Right renal pelvis (tissue), 4 donors: Measurements from ENCODE around the gene ZNF611. TPM values are rescaled to one million over a fixed set of nuclear protein-coding genes. Genes with fewer than 3 reads are reported as not detected.
"Not testable (repeated sequence)": the region's sequence is repeated elsewhere in the genome, so short reads cannot be mapped to it uniquely, and the experiment has no call there.

Source experiments
- DNase-seq, 4 donors: peaks; one replicate each; pipeline ENCODE4 v3.0.0-alpha.2; 2013; ENCODE audit warnings: low read depth in 4 of 4, low spot score in 3 of 4, missing footprints in 1 of 4
- polyA plus RNA-seq, 4 donors: library from polyadenylated mRNA; unstranded; fragments of 120-200 nt; gene quantifications; one replicate each; pipeline ENCODE4 v1.2.1, GENCODE V29; 2013; ENCODE audit not compliant: insufficient read length in 4 of 4

The ZNF611 gene
- polyA plus RNA-seq, 4 donors = 13.6 to 19.8 (median 17.2) TPM

DNA sequence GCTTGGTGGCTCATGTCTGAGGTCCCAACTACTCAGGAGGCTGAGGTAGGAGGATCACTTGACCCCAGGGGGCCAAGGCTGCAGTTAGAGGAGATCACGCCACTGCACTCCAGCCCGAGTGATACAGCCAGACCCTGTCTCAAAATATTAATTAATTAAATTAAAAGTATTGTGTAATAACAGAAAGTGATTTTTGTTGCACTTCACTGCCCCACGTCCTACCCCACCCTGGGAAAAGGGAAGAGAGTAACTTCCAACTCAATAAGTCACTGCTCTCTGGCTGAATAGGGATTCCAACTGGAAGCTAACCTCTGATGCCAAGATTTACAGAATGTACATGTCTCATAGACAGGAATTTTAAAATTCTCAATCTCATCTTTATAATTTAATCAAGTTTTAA lies 47.2 kb downstream of the ZNF611 start:
- no peak for DNase-seq

DNA sequence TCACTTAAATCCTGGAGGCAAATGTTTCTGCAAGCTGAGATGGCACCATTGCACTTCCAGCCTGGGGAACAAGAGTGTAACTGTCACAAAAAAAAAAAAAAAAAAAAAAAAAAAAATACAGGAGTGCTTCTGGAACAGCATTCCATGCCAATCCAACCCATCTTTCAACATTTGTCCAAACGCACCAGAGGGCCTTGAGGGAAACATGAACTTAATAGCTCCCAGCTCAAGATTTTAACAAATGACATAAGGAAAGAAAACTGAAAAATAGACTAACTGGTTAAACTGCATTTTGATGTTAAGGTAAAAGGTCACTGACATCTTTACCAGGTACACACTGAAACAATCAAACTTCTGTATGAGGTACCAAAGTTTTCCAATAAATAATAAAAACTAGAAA lies 49.0 kb downstream of the ZNF611 start:
- no peak for DNase-seq

DNA sequence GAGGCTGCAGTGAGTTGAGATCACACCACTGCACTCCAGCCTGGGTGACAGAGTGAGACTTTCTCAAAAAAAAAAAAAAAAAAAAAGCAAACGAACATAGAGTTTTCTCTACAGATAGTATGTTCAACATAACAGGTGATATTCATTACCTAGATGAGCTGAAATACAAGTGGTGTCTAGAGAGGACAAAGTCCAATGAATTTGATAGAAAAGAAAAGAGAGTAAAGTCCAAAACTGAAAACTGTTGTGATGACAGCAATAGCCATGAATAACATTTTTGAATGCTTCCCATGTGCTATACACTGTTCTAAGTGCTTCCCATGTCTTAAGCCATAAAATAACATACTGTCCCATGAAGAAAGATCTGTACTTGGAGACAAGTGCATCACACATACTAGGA lies 53.6 kb downstream of the ZNF611 start:
- DNase-seq = not testable (repeated sequence)

DNA sequence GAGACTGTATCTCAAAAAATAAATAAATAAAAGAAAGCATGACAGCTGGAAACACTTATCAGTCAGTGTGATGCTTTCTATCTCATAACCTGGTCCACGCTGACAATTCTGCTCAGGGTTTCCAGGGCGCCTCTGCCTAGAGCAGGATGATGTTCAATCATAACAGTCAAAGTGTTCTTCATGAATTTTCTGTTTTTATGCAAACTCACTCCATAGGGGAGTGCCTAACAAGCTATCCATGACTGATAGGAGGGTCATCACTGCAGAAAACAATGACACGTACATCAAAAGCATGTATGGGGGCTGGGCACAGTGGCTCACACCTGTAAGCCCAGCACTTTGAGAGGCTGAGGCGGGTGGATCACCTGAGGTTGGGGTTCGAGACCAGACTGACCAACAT lies 55.2 kb downstream of the ZNF611 start:
- DNase-seq = no peak

DNA sequence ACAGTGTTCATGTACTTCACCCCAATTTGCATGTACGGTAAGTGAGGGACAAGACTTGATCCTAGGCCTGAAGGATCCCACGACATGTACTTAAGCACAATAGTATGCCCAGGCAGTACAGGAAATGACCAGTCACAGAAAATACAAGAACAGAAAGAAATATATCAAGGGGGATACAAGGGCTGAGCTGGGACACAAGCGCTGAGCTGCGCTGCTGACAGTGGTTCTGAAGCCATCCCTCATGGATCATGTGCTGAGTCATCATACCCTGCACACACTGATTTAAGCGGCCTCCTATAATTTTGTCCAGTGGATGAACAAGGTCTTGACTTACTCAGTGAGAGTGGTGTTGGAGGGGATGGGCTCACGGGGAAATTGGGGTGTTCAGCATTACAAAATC lies 59.6 kb downstream of the ZNF611 start:
- DNase-seq = not testable (repeated sequence)

DNA sequence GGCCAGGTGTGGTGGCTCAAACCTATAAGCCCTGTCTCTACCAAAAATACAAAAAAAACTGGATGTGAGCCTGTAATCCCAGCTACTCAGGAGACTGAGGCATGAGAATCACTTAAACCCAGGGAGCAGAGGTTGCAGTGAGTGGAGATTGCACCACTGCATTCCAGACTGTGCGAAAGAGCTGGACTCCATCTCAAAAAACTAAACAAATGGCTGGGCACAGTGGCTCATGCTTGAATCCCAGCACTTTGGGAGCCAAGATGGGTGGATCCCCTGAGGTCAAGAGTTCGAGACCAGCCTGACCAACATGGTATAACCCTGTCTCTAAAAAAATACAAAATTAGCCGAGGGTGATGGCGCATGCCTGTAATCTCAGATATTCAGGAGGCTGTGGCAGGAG lies 61.8 kb downstream of the ZNF611 start:
- DNase-seq = no peak

DNA sequence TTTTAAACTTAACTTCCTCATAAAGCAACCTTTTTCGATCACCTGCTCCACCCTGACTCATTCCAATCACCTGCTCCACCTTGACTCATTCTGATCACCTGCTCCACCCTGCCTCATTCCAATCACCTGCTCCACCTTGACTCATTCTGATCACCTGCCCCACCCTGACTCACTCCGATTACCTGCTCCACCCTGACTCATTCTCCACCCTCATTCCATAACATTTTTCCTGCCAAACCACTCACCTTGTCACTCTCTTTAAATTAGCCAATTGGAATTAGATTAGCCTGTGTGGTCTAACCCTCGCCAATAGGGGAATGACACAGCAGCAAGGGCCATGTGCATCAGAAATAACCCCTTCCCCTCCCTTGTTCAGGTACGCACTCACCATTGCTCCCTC lies 64.8 kb downstream of the ZNF611 start:
- no peak for DNase-seq

DNA sequence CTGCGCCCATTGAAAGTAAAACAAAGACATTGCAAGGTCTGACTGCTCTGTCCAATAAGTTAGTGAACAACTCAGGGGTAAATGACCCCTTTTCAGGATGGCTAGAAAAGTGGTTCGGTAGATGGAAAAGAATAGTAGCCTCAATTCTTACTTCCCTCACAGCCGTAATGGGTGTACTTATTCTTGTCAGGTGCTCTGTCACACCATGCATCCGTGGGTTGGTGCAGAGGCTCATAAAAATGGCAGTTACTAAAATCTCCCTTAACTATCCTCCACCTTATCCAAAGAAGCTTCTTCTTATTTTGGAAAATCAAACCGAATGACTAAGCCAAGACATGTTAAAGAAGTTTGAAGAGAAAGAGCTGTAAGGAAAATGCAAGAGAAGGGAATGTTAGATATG lies 65.3 kb downstream of the ZNF611 start:
- no peak for DNase-seq

DNA sequence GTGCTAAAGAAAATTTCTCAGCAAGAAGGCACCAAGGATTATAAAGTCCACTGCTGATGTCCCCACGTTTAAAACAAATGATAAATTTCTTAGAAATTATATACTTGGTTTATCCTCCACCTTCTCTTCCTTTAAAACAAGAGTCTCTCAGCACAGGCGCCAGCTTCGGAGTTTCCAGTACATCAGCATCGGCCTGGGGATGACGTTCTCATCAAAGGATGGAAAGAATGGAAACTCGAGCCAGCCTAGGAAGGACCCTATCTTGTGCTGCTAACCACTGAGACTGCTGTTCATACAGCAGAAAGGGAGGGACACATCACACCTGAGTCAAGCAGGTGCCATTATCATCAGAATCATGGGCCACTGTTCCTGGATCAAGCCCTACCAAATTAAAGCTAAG lies 66.9 kb downstream of the ZNF611 start:
- DNase-seq = no peak

DNA sequence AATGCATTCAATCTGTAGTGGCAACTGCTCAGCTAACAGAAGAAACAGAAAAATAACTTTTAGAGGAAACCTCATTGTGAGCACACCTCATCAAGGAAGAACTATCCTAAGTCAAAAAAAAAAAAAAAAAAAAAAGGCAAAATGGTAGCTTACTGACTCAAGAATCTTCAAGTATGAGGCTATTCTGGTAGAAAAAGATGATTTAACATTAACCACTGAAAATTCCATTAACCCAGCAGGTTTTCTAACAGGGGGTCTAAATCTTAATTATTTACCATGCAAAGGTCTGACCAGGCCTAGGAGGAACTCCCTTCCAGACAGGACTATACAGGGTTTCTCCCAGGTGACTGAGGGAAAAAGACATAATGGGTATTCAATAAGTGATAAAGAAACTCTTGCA lies 68.3 kb downstream of the ZNF611 start:
- DNase-seq = no peak

DNA sequence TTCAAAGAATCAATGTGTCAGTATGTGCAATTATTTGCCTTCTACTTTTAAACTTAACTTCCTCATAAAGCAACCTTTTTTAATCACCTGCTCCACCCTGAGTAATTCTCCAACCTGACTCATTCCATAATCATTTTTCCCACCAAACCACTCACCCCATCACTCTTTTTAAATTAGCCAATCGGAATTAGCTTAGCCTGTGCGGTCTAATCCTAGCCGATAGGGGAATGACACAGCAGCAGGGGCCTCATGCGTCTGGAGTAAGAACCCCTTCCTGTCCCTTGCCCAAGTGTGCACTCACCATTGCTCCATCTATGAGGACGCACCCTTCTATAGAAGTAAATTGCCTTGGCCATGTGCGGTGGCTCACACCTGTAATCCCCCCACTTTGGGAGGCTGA lies 69.3 kb downstream of the ZNF611 start:
- no peak for DNase-seq

DNA sequence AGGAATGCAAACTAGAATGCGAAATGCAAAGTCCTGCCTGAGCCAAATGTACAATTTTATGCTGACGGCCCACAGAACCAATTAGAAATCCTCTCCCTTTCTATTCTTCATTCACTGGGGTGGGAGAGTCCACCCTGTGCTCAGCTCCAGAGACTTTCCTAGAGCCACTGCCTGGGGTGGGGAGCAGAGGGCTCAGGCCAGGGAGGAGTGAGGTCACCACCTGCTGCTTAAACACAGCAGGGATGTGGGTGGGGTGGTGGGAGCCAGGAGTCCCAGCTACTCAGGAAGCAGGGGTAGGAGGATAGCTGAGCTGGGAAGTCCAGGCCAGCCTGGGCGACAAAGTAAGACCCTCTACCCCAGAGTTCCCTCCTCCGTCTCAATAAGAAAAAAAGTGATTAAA lies 69.8 kb downstream of the ZNF611 start:
- DNase-seq = no peak

DNA sequence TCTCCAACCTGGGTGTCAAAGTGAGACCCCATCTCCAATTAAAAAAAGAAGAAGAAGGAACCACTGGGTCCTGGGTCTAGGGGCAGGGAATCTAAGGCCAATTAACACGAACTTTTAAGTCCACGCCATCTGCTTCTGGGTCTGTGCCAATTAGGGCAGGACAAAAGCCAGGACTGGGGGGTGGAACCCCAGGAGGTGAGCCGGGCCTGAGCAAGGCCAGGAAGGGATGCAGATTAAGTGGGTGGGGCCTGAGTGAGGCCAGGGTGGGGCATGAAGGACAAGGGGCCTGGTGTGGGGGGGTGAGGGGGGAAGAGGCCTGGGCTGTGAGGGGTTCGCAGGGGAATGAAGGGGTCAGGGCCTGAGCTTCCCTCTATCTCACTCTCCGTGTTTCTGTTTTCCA lies 70.4 kb downstream of the ZNF611 start:
- no peak for DNase-seq

DNA sequence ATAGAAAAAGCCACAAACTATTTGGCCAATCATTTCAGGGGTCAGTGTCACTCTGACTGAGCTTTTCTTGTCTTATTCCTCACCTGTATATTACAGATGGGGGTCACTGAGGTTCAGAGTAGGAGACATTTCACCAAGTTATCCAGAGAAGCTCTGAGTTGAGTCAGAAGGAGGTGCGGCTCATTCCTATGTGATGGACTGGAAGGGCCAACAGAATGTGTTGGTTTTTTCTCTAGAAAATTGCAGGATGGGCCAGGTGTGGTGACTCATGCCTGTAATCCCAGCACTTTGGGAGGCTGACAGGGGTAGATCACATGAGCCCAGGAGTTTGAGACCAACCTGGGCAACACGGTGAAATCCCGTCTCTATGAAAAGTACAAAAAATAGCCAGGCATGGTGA lies 72.2 kb downstream of the ZNF611 start:
- DNase-seq = no peak

DNA sequence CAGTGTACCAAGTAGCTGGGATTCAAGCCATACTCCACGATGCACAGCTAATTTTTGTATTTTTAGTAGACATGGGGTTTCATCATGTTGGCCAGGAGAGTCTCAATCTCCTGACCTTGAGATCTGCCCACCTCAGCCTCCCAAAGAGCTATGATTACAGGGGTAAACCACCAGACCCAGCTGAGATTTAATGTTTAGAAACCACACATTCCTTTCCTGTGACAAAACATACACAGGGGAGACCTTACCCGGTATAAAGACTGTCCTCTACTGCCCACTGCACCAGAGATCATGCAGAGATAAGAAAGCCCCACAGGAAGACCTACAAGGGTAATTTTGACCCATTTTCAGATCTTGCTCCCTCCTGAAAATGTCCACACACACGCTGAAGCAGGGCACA lies 73.9 kb downstream of the ZNF611 start:
- no peak for DNase-seq

DNA sequence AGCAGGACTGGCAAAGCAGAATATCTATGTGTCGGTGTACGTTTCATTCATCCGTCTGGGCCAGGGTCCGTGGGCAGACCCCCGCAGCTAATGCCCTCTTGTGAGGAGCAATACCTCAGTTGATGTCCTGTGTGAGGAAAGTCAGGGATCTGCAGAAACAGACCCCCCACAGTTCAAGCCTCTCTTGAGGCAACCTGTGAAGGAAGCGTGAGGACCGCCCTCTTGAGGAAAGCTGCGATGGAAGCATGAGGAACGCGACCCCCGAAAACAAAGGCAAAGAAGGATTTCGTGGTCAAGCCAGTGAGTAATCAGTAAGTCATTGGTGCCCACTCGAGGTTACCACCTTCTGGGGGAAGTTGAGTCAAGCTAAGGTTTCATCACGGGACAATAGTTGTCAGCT lies 75.8 kb downstream of the ZNF611 start:
- DNase-seq = no peak

DNA sequence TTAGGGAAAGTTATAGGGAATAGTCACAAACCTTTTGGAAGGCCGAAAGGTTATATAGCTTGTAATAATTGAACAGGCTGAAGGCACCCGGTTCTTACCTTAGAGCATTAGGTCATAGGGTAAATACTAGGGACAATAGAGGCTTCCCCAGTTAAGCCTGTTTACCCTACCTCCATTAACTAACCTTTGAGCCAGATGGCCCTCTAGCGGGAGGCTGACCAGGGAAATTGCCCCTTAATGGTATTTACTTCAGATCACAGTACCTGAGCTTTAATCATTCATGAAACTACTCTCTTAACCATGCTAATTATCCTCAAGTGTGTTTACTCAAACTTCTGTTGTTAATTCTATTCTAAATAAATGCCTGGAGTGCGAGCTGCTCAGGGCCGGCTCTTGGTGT lies 76.2 kb downstream of the ZNF611 start:
- DNase-seq = no peak

DNA sequence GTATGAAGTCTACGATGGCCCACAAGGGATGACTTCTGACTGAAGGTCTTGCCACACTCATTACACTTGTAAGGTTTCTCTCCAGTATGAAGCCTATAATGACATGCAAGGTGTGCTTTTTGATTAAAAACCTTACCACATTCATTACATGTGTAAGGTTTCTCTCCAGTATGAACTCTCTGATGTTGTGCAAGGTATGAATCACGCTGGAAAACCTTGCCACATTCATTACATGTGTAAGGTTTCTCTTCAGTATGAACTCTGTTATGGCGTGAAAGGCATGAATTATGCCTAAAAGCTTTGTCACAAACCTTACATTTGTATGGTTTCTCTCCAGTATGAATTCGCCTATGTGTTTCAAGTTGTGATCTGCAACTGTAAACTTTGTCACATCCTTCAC lies 81.7 kb downstream of the ZNF611 start:
- no peak for DNase-seq

Other genes starting within 250 kb of the ZNF611 start
- gene ZNF808, start 207.4 kb downstream of the ZNF611 start, polyA plus RNA-seq = 10 to 100 TPM in 2 of 4 donors, 1 to 10 TPM in 2; 7.9 to 11.5 (median 10.4) TPM
- gene ZNF701, start 164.8 kb downstream of the ZNF611 start, polyA plus RNA-seq = 10 to 100 TPM; 13.3 to 15.2 (median 14.0) TPM
- gene ZNF83, start 96.7 kb downstream of the ZNF611 start, polyA plus RNA-seq = 100 to 1,000 TPM in 1 of 4 donors, 10 to 100 TPM in 3; 73.0 to 107 (median 76.5) TPM
- 1 to 10 TPM; 6.2 to 8.8 (median 8.0) TPM for gene ZNF600, start 51.7 kb upstream of the ZNF611 start, polyA plus RNA-seq
- 10 to 100 TPM; 17.9 to 23.9 (median 22.2) TPM for gene ZNF28, start 86.6 kb upstream of the ZNF611 start, polyA plus RNA-seq
- gene ZNF468, start 122.6 kb upstream of the ZNF611 start, polyA plus RNA-seq = 10 to 100 TPM; 34.1 to 38.4 (median 36.0) TPM
- 10 to 100 TPM; 19.4 to 26.0 (median 21.2) TPM for gene ZNF320, start 162.6 kb upstream of the ZNF611 start, polyA plus RNA-seq
- 10 to 100 TPM; 11.9 to 14.2 (median 12.5) TPM for gene ZNF888, start 188.4 kb upstream of the ZNF611 start, polyA plus RNA-seq
- gene ZNF816, start 227.8 kb upstream of the ZNF611 start, polyA plus RNA-seq = 10 to 100 TPM; 14.2 to 15.9 (median 14.5) TPM